HG03520 (cell line): ENCODE measurements around the gene CX3CR1.

Experiments
- ATAC-seq: cut with Tn5 transposase; IDR thresholded peaks from one replicate; pipeline ENCODE4 v1.9.1; 2021; ENCODE audit warnings: mild to moderate bottlenecking, moderate library complexity; ENCODE audit not compliant: unreplicated experiment

Gene CX3CR1

DNA sequence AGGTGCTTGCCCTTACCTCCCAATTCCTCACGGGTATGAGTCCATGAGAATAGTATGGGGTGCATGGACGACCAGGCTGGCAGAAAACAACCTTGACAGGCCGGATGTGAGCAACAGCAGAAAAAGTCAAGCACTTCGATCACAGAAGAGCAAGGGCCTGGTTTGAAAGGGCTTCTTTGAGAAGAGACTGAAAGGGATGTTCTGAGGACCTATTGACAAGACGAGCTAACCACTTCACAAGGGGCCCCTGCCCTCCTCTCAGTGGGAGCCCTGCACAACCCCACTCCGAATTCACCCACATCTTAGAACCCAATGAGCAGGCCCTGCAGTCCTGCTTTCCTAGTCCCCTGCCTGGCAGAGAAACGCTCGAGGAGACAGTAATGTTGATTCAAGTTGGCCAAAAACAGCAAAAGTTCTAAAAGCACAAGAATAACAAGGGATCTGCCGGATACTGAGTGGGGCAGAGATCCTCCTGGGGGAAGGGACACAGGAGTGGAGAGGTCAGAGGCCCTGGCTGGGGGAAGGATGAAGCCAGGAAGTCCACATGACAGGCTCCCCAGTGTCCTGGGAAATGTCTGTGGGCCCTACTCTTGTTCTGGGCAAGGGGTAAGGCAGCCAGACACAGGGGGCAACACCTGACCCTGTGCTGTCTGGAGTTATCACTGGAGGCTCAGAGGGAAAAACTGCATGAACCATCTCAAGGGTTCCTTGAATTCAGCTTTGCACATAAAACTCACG, 14.8 kb upstream of the CX3CR1 start:
- ATAC-seq, result peak; percentile 4

DNA sequence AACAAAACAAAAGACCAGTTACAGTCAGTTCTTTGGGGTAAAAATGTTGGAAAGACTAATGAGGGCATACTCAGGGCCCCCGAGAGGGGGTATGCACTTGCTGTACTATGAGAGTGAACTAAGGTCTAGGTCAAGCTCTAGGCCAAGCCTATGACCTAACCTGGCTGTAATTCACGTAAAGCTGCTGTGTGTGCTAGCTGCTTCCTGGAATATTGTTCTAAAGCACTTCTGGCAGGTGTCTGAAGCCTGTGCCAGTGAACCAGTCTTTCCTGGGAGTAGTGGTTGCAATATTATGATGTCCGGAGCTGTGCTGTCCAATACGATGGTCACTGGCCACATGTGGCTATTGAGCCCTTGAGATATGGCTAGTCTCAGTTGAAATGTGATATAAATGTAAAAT, 13.1 kb upstream of the CX3CR1 start:
- ATAC-seq, result no peak

DNA sequence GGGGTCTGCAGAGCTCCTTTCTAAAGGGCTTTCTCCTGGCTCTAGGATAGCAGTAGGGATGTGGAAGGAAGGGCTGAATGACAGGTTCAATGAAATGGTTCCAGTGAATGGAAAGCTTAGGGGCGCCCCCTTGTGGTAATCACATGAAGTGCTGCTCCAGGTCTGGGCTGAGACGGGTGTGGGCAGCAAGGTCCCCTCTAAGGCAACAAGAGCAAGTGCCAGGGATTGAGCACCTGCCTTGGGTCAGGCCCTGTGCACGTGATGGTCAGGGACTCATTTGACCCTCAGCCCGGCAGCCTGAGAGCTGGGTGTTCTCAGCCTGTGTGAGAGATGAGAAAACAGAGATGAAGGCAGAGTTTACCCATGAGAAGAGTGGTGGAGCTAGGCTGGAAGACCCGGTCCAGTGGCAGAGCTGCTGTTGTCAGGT, 12.1 kb upstream of the CX3CR1 start:
- ATAC-seq, result no peak

DNA sequence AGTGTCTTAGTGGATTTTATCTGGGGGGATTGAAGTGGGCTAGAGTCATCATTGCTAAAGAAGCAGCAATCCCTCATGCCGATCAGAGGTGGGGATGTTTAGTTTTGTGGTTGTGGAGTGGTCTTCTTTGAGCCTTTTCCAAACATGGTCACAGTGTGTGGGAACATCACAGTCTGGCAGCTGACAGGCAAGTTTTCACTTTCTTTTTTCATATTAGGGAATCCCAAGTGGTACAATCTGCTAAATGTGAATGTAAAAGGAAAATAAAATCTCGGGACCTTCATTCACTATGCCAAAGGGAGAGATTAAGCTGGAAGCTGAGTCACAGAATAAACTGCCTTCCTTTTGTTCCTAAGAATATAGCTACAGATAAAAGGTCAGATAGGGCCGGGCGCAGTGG, 10.4 kb upstream of the CX3CR1 start:
- ATAC-seq, result no peak

GRCh38 chr3:39289107-39289506, 9.3 kb upstream of the CX3CR1 start:
- no peak for ATAC-seq

GRCh38 chr3:39288300-39288808, 8.5 kb upstream of the CX3CR1 start:
- ATAC-seq, result peak; percentile 98

- no peak for ATAC-seq
Measured at GRCh38 chr3:39287216-39288164, 7.7 kb upstream of the CX3CR1 start.

DNA sequence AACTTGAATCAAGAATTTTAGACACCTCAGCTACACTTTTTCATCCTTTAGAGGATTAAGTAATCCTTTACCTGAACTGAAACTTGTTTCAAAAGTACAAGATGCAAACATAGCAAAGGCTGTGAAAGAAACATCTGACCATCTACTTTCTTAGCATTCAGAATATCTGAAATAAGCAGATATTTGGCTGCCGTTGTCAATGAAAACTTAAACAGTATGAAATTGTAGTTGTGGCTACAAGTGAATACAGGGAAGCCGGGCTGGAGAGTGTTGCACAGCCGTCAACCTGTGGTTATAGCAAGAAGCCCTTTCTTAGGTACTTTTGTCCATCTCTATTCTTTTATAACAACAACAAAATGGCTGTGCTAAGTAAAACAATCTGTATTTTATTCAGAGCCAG, 6.9 kb upstream of the CX3CR1 start:
- ATAC-seq, result no peak

- ATAC-seq, result no peak
Measured at GRCh38 chr3:39285332-39285731, 5.5 kb upstream of the CX3CR1 start.

GRCh38 chr3:39284457-39284881, 4.6 kb upstream of the CX3CR1 start:
- no peak for ATAC-seq

GRCh38 chr3:39282057-39282456, 2.2 kb upstream of the CX3CR1 start:
- no peak for ATAC-seq

DNA sequence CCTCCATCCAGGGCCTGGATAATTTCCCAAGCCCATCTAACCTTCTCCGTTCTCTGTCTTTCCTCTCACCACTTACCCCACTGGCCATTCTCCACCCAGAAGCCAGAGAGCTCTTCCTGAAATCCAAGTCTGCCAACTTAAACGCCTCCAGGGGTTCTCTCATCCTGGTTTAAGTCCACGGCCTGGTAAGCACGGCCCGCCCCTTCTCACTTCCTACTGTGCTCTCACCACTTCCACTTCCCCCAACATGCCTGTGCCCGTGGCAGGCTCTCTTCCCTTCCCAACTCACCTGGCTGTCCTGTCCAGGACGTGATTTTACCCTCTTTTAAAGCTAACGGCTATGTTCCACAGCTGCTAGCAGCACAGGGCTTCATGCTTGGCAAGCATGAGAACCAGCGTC, 1.7 kb upstream of the CX3CR1 start:
- ATAC-seq, result no peak

DNA sequence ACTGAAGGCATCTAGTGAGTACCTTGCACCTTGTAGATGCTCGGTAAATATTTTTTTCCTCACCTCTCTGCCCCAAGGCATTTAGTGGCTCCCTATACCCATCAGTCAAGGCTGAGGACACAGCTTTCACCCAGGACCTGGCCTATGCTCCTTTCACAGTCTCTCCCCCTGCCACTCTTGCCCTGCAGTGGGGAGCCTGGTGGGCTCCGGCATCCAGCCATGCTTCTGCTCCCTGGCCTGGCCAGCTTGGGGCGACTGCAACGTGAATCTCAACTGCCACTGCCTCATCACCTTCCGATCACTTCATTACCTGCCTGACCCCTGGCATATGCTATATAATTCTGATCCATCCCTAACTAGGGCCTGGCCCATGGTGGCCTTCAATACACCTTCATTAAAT, 735 bp upstream of the CX3CR1 start:
- no peak for ATAC-seq

DNA sequence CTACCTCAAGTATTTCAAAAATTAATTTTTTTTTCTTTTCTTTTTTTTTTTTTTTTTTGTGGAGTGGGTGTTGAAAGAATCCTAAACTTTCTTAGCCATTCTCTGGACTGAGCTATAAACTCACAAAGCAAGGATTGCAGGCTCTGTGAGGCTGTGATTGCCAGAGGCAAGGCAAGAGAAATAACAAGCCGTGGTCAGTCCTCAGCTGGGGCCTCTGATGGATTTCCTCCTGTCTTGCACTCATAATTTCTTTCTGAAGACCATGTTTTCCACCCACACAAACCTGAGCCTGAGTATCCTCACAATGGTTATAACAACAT, 1.3 kb downstream of the CX3CR1 start:
- no peak for ATAC-seq

DNA sequence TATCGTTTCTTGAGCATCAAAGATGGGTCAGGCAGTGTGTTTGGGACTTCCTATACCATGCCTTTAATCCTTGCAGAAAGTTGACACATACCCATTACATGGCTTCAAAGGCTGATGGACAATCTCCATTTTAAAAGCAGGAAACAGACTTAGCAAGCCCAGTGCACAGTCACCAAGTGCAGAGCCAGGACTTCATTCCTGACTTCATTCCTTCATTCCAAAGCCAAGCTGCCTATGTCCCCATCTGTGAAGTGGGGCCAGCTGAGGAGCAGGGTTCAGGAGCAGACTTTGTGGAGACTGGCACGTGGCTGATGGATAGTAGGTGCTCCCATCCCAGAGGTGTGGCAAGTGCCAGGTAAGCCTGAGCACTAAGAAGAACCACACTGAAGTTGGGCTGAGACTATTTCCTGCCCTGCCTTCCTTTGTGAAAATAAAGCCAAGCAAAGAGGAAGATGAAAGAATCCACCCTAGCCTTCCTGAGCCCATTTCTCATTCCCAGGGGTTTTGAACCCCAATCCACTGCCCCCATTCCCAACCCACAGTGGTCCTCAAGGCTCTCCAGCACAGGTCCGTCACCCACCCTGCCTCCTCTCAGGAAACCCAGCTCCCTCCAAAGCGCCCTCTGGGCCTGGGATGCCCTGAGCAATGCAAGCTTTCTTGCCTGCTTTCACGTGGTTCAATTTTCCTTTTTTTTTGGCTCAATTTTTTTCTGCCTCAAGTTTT, 1.8 kb downstream of the CX3CR1 start:
- ATAC-seq, result no peak

DNA sequence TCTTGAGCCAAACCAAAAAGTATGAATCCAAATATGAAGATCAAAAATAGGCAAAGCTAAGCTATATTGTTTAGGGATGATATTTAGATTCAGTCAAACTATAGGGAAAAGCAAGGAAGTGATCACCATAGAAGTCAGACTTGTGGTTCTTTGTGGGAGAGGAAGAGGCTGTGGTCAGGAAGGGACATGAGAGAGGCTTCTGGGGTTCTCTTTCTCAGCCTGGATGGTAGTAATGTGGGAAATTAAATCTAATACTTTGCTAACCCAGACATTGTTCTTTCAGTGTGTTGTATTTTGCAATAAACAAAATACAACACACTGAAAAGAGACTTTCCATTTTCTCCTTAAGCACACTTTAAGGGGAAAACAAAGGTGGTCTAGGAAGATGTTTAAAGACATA, 3.1 kb downstream of the CX3CR1 start:
- no peak for ATAC-seq

- ATAC-seq, result no peak
Measured at GRCh38 chr3:39275963-39276593, 3.8 kb downstream of the CX3CR1 start.

GRCh38 chr3:39275052-39275451, 4.8 kb downstream of the CX3CR1 start:
- no peak for ATAC-seq

DNA sequence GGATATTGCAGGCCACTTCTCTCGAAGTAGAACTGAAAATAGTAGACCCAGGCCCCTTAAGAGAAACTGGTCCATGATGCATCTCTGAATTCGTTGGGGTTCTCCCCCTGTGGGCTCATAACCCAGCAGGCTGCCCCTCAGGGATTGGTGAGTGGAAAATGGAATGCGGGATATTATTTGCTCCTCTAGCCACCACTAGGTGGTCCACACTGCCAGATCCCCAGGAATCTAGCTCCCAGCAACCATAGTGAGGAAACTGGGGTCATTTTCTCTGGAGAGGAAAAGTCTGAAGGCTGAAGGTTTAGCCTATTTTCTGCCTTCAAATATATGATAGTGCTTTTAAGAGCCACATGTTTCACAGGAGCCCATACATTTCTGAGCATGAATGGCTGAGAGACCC, 6.7 kb downstream of the CX3CR1 start:
- ATAC-seq, result no peak

GRCh38 chr3:39272191-39272590, 7.6 kb downstream of the CX3CR1 start:
- no peak for ATAC-seq

GRCh38 chr3:39271363-39271914, 8.4 kb downstream of the CX3CR1 start:
- ATAC-seq, result no peak
